K562 (cell line): ENCODE measurements around the gene MOCOS. TPM values are rescaled to one million over a fixed set of nuclear protein-coding genes. Genes with fewer than 3 reads are reported as not detected.
A peak's percentile ranks its signal among the peaks of the same experiment; 100 is the strongest.

Experiments
- C11orf30 ChIP-seq: fragments of 450-650 bp; IDR thresholded peaks from 2 replicates; pipeline ENCODE4 v1.6.1; 2016; ENCODE audit warnings: low read depth, mild to moderate bottlenecking
- CREBBP ChIP-seq: IDR thresholded peaks from one replicate; pipeline ENCODE4 v1.6.1; 2012; ENCODE audit warnings: low read depth, mild to moderate bottlenecking, control low read depth, inconsistent platforms, low read length
- CTCFL ChIP-seq: IDR thresholded peaks from 2 replicates; pipeline ENCODE4 v1.6.1; 2011; ENCODE audit warnings: borderline replicate concordance, low read depth, mild to moderate bottlenecking, moderate library complexity, low read length; ENCODE audit not compliant: insufficient read depth, poor library complexity, severe bottlenecking
- ESRRB ChIP-seq: fragments of 250-450 bp; sonication (Bioruptor Pico); IDR thresholded peaks from 2 replicates; pipeline ENCODE4 v1.5.0; 2020; ENCODE audit warnings: mild to moderate bottlenecking, moderate library complexity, borderline replicate concordance
- XRCC3 ChIP-seq: fragments of 450-650 bp; IDR thresholded peaks from 2 replicates; pipeline ENCODE4 v1.6.1; 2017; ENCODE audit warnings: mild to moderate bottlenecking, moderate library complexity
- ZFX ChIP-seq: sonication (generic); formaldehyde crosslinking; IDR thresholded peaks from 2 replicates; pipeline ENCODE4 v1.8.0; 2022; ENCODE audit warnings: mild to moderate bottlenecking, missing genetic modification reagents, moderate library complexity
- ZNF316 ChIP-seq: fragments of 450-650 bp; IDR thresholded peaks from 2 replicates; pipeline ENCODE4 v1.6.1; 2016
- ZNF830 ChIP-seq: fragments of 250-450 bp; sonication (Bioruptor Pico); IDR thresholded peaks from 2 replicates; pipeline ENCODE4 v1.5.0; 2021; ENCODE audit warnings: mild to moderate bottlenecking
- polyA plus RNA-seq, 8 experiments: library from polyadenylated mRNA; depleted of rRNA in 4 of 8; stranded (reverse) in 5 of 8; unstranded in 3 of 8; fragments of >200 nt; fragmentation: Nextera tagmentation in 2 of 8; fragmentation: Illumina TruSeq in 1 of 8; extraction: Ambion mirVana in 2 of 8; extraction: Trizol in 1 of 8; gene quantifications; 2 replicates each; pipeline versions ENCODE4 v1.2.1 to v1.2.3, GENCODE V29; 2011 to 2014; ENCODE audit warnings: inconsistent platforms in 1 of 8, missing spikeins in 1 of 8
- total RNA-seq, 7 experiments: library from RNA; depleted of rRNA in 6 of 7; stranded (reverse); fragments of >200 nt in 6 of 7; fragmentation: Illumina TruSeq in 2 of 7; extraction: Trizol in 2 of 7; gene quantifications; 2 replicates each; pipeline versions ENCODE4 v1.2.1 to v1.2.3, GENCODE V29; 2011 to 2021; ENCODE audit warnings: low replicate concordance in 1 of 7
- TF ChIP-seq, protein P1 (sequence below): fragments of 450-650 bp; IDR thresholded peaks from 2 replicates; pipeline ENCODE4 v1.6.1; 2016; ENCODE audit warnings: mild to moderate bottlenecking, moderate library complexity
- TF ChIP-seq, protein P2 (sequence below): sonication (generic); formaldehyde crosslinking; IDR thresholded peaks from 2 replicates; pipeline ENCODE4 v1.8.1; 2023; ENCODE audit warnings: mild to moderate bottlenecking, missing genetic modification reagents, moderate library complexity

Gene MOCOS
- total and polyA plus RNA-seq, 9 of the 15 experiments (the other 6 are each of a cell fraction or from before 2014, with no cell fraction given) = 4.5 to 12.4 (median 9.1) TPM

- TF ChIP-seq, protein P1, sequence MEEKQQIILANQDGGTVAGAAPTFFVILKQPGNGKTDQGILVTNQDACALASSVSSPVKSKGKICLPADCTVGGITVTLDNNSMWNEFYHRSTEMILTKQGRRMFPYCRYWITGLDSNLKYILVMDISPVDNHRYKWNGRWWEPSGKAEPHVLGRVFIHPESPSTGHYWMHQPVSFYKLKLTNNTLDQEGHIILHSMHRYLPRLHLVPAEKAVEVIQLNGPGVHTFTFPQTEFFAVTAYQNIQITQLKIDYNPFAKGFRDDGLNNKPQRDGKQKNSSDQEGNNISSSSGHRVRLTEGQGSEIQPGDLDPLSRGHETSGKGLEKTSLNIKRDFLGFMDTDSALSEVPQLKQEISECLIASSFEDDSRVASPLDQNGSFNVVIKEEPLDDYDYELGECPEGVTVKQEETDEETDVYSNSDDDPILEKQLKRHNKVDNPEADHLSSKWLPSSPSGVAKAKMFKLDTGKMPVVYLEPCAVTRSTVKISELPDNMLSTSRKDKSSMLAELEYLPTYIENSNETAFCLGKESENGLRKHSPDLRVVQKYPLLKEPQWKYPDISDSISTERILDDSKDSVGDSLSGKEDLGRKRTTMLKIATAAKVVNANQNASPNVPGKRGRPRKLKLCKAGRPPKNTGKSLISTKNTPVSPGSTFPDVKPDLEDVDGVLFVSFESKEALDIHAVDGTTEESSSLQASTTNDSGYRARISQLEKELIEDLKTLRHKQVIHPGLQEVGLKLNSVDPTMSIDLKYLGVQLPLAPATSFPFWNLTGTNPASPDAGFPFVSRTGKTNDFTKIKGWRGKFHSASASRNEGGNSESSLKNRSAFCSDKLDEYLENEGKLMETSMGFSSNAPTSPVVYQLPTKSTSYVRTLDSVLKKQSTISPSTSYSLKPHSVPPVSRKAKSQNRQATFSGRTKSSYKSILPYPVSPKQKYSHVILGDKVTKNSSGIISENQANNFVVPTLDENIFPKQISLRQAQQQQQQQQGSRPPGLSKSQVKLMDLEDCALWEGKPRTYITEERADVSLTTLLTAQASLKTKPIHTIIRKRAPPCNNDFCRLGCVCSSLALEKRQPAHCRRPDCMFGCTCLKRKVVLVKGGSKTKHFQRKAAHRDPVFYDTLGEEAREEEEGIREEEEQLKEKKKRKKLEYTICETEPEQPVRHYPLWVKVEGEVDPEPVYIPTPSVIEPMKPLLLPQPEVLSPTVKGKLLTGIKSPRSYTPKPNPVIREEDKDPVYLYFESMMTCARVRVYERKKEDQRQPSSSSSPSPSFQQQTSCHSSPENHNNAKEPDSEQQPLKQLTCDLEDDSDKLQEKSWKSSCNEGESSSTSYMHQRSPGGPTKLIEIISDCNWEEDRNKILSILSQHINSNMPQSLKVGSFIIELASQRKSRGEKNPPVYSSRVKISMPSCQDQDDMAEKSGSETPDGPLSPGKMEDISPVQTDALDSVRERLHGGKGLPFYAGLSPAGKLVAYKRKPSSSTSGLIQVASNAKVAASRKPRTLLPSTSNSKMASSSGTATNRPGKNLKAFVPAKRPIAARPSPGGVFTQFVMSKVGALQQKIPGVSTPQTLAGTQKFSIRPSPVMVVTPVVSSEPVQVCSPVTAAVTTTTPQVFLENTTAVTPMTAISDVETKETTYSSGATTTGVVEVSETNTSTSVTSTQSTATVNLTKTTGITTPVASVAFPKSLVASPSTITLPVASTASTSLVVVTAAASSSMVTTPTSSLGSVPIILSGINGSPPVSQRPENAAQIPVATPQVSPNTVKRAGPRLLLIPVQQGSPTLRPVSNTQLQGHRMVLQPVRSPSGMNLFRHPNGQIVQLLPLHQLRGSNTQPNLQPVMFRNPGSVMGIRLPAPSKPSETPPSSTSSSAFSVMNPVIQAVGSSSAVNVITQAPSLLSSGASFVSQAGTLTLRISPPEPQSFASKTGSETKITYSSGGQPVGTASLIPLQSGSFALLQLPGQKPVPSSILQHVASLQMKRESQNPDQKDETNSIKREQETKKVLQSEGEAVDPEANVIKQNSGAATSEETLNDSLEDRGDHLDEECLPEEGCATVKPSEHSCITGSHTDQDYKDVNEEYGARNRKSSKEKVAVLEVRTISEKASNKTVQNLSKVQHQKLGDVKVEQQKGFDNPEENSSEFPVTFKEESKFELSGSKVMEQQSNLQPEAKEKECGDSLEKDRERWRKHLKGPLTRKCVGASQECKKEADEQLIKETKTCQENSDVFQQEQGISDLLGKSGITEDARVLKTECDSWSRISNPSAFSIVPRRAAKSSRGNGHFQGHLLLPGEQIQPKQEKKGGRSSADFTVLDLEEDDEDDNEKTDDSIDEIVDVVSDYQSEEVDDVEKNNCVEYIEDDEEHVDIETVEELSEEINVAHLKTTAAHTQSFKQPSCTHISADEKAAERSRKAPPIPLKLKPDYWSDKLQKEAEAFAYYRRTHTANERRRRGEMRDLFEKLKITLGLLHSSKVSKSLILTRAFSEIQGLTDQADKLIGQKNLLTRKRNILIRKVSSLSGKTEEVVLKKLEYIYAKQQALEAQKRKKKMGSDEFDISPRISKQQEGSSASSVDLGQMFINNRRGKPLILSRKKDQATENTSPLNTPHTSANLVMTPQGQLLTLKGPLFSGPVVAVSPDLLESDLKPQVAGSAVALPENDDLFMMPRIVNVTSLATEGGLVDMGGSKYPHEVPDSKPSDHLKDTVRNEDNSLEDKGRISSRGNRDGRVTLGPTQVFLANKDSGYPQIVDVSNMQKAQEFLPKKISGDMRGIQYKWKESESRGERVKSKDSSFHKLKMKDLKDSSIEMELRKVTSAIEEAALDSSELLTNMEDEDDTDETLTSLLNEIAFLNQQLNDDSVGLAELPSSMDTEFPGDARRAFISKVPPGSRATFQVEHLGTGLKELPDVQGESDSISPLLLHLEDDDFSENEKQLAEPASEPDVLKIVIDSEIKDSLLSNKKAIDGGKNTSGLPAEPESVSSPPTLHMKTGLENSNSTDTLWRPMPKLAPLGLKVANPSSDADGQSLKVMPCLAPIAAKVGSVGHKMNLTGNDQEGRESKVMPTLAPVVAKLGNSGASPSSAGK = peak; percentile 95
- TF ChIP-seq ZNF316 (peak; percentile 62), C11orf30 (peak; percentile 51), ZNF830 (no peak), ZFX (CRISPR knock-in tag) (peak; percentile 9; the same call in 1 of the 2 replicates), XRCC3 (no peak), CREBBP (no peak), ESRRB (no peak), CTCFL (no peak)
- TF ChIP-seq, protein P2, sequence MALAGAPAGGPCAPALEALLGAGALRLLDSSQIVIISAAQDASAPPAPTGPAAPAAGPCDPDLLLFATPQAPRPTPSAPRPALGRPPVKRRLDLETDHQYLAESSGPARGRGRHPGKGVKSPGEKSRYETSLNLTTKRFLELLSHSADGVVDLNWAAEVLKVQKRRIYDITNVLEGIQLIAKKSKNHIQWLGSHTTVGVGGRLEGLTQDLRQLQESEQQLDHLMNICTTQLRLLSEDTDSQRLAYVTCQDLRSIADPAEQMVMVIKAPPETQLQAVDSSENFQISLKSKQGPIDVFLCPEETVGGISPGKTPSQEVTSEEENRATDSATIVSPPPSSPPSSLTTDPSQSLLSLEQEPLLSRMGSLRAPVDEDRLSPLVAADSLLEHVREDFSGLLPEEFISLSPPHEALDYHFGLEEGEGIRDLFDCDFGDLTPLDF (CRISPR knock-in tag) = 0 out of 2 replicates have a peak, but pooled peaks have one; percentile 6
Observed at GRCh38 chr18:36187826-36188721, 777 bp downstream of the MOCOS start (continued).
